COLO668 (cell line): ENCODE results near the gene ZNF621.

Experiments used
- DNase-seq: peaks from one replicate; lab custom pipeline; 2025; ENCODE audit not compliant: unreplicated experiment; lab: John Stamatoyannopoulos, UW

The ZNF621 gene

GRCh38 chr3:40524568-40525285 is at the start of gene ZNF621:
TSS of gene ZNF621 (plus strand) at chr3:40524960. CDS start at chr3:40525841, 881 bp downstream.
- peak; percentile 90 for DNase-seq

GRCh38 chr3:40476478-40477470 is 48.0 kb upstream of the ZNF621 start, which contains the start of gene ZNF619:
TSS of gene ZNF619 (plus strand) at chr3:40477122. CDS start at chr3:40477980, 858 bp downstream.
- peak; percentile 64 for DNase-seq

- no peak for DNase-seq
Measured at GRCh38 chr3:40477666-40478065, 47.1 kb upstream of the ZNF621 start.

- no peak for DNase-seq
Measured at GRCh38 chr3:40487172-40487571, 37.6 kb upstream of the ZNF621 start.

- no peak for DNase-seq
Measured at GRCh38 chr3:40490916-40491315, 33.8 kb upstream of the ZNF621 start.

GRCh38 chr3:40494698-40495097 is 30.1 kb upstream of the ZNF621 start:
- no peak for DNase-seq

GRCh38 chr3:40497288-40497687 is 27.5 kb upstream of the ZNF621 start:
- DNase-seq = no peak

GRCh38 chr3:40499952-40500351 is 24.8 kb upstream of the ZNF621 start:
- no peak for DNase-seq

- no peak for DNase-seq
Measured at GRCh38 chr3:40502034-40502433, 22.7 kb upstream of the ZNF621 start.

- DNase-seq = no peak
Measured at GRCh38 chr3:40504636-40505430, 19.9 kb upstream of the ZNF621 start.

GRCh38 chr3:40505599-40506462 is 18.9 kb upstream of the ZNF621 start, which contains the start of gene ZNF620:
TSS of gene ZNF620 (plus strand) at chr3:40506039. CDS start at chr3:40506353, 314 bp downstream.
- peak; percentile 88 for DNase-seq

GRCh38 chr3:40511031-40511718 is 13.6 kb upstream of the ZNF621 start:
- DNase-seq = no peak

GRCh38 chr3:40516201-40516600 is 8.6 kb upstream of the ZNF621 start:
- no peak for DNase-seq

GRCh38 chr3:40518067-40518466 is 6.7 kb upstream of the ZNF621 start:
- DNase-seq = no peak

- DNase-seq = no peak
Measured at GRCh38 chr3:40518848-40519247, 5.9 kb upstream of the ZNF621 start.

GRCh38 chr3:40521254-40521653 is 3.5 kb upstream of the ZNF621 start:
- no peak for DNase-seq

- DNase-seq = peak; percentile 3
Measured at GRCh38 chr3:40523781-40524180, 979 bp upstream of the ZNF621 start.

- DNase-seq = no peak
Measured at GRCh38 chr3:40524222-40524567, 565 bp upstream of the ZNF621 start.

- no peak for DNase-seq
Measured at GRCh38 chr3:40528426-40528825, 3.7 kb downstream of the ZNF621 start.
